IMR-90 (cell line): ENCODE measurements around the gene VILL. TPM values are rescaled to one million over a fixed set of nuclear protein-coding genes. Genes with fewer than 3 reads are reported as not detected.

Experiments
- ATAC-seq: fragments of 200-7000 bp; cut with Tn5 transposase; 2 replicates; pipeline ENCODE4 v1.9.1; 2020; ENCODE audit warnings: low read depth, mild to moderate bottlenecking, moderate library complexity
- BruUV-seq: library from RNA; stranded (reverse); fragments of 400-500 nt; replicated peaks from 2 replicates; lab custom pipeline; 2021; lab: Mats Ljungman, UMichigan
- CTCF ChIA-PET: fragments of 300-600 bp; formaldehyde crosslinking; extraction: SDS; loops from one replicate; lab custom pipeline; 2021; ENCODE audit warnings: antibody characterized with exemption; lab: Yijun Ruan, JAX
- POLR2A ChIA-PET: fragments of 300-600 bp; sonication (Branson Sonifier 250); formaldehyde crosslinking; loops from one replicate; lab custom pipeline; 2022; ENCODE audit warnings: antibody characterized with exemption; ENCODE audit not compliant: unreplicated experiment; lab: Charles Lee
- DNase-seq: peaks from one replicate; pipeline ENCODE4 v3.0.0; 2013
- H2AFZ ChIP-seq: replicated peaks from 2 replicates; pipeline ENCODE3; 2013; ENCODE audit warnings: low read length, mild to moderate bottlenecking; ENCODE audit not compliant: poor library complexity
- H2AK5ac ChIP-seq: 2 replicates; pipeline ENCODE4 v1.6.1; 2013; ENCODE audit warnings: low read depth, low read length, inconsistent platforms
- H2AK9ac ChIP-seq: replicated peaks from 2 replicates; pipeline ENCODE3; 2013; ENCODE audit warnings: mild to moderate bottlenecking, low read depth, low read length, moderate library complexity; ENCODE audit not compliant: poor library complexity
- H2BK120ac ChIP-seq: 2 replicates; pipeline ENCODE4 v1.6.1; 2013; ENCODE audit warnings: low read depth, low read length, inconsistent platforms
- H2BK15ac ChIP-seq: 3 replicates; pipeline ENCODE4 v1.6.1; 2013; ENCODE audit warnings: low read depth, low read length, inconsistent platforms
- H2BK20ac ChIP-seq: 2 replicates; pipeline ENCODE4 v1.6.1; 2013; ENCODE audit warnings: low read depth, mild to moderate bottlenecking, inconsistent platforms, low read length, moderate library complexity
- H2BK5ac ChIP-seq: 2 replicates; pipeline ENCODE4 v1.6.1; 2013; ENCODE audit warnings: mild to moderate bottlenecking, low read depth, low read length, inconsistent platforms; ENCODE audit not compliant: poor library complexity, severe bottlenecking
- H3K14ac ChIP-seq: replicated peaks from 2 replicates; pipeline ENCODE4 v1.6.1; 2013; ENCODE audit warnings: low read depth, low read length, inconsistent platforms
- H3K18ac ChIP-seq: 2 replicates; pipeline ENCODE4 v1.6.1; 2013; ENCODE audit warnings: low read depth, low read length, control low read depth
- H3K23ac ChIP-seq: 2 replicates; pipeline ENCODE4 v1.6.1; 2013; ENCODE audit warnings: low read depth, low read length, inconsistent platforms
- H3K27ac ChIP-seq: 2 replicates; pipeline ENCODE4 v1.5.1; 2013; ENCODE audit warnings: mild to moderate bottlenecking, control low read depth, low read length; ENCODE audit not compliant: insufficient read depth
- H3K27me3 ChIP-seq: 2 replicates; pipeline ENCODE4 v1.6.1; 2013; ENCODE audit warnings: low read length; ENCODE audit not compliant: control insufficient read depth, insufficient read depth
- H3K36me3 ChIP-seq: 2 replicates; pipeline ENCODE4 v1.6.1; 2013; ENCODE audit warnings: low read length, mixed read lengths; ENCODE audit not compliant: control insufficient read depth, insufficient read depth
- H3K4ac ChIP-seq: 2 replicates; pipeline ENCODE4 v1.6.1; 2013; ENCODE audit warnings: low read depth, low read length, inconsistent platforms
- H3K4me1 ChIP-seq: 2 replicates; pipeline ENCODE4 v1.6.1; 2013; ENCODE audit warnings: low read length, mixed read lengths; ENCODE audit not compliant: control insufficient read depth, insufficient read depth
- H3K4me2 ChIP-seq: 2 replicates; pipeline ENCODE4 v1.6.1; 2013; ENCODE audit warnings: low read depth, mild to moderate bottlenecking, control low read depth, low read length, moderate library complexity
- H3K4me3 ChIP-seq: 2 replicates; pipeline ENCODE4 v1.5.1; 2013; ENCODE audit warnings: low read depth, mild to moderate bottlenecking, control low read depth, low read length, moderate library complexity; ENCODE audit not compliant: insufficient read depth
- H3K56ac ChIP-seq: 2 replicates; pipeline ENCODE4 v1.6.1; 2013; ENCODE audit warnings: low read length, inconsistent platforms; ENCODE audit not compliant: insufficient read depth; ENCODE audit errors: extremely low read depth
- H3K79me1 ChIP-seq, 2 experiments: 2 replicates each; pipeline ENCODE4 v1.6.1; 2013; ENCODE audit warnings: low read length in 2 of 2, inconsistent platforms in 1 of 2, low read depth in 1 of 2
- H3K9ac ChIP-seq: 2 replicates; pipeline ENCODE4 v1.6.1; 2013; ENCODE audit warnings: low read depth, low read length, control low read depth
- H3K9me1 ChIP-seq: 2 replicates; pipeline ENCODE4 v1.6.1; 2013; ENCODE audit warnings: low read length, inconsistent platforms; ENCODE audit not compliant: insufficient read depth
- H3K9me3 ChIP-seq: 2 replicates; pipeline ENCODE4 v1.6.1; 2013; ENCODE audit warnings: low read length; ENCODE audit not compliant: control insufficient read depth, insufficient read depth
- H4K20me1 ChIP-seq: 2 replicates; pipeline ENCODE4 v1.6.1; 2013; ENCODE audit warnings: low read length, inconsistent platforms; ENCODE audit not compliant: insufficient read depth
- H4K5ac ChIP-seq: 2 replicates; pipeline ENCODE4 v1.6.1; 2013; ENCODE audit warnings: mild to moderate bottlenecking, low read depth, low read length, control low read depth
- H4K8ac ChIP-seq, 2 experiments: 2 replicates each; pipeline ENCODE4 v1.6.1; 2013; ENCODE audit warnings: low read depth in 2 of 2, low read length in 2 of 2, control low read depth in 1 of 2, inconsistent platforms in 1 of 2
- H4K91ac ChIP-seq: 2 replicates; pipeline ENCODE4 v1.6.1; 2013; ENCODE audit warnings: low read depth, low read length, inconsistent platforms; ENCODE audit not compliant: insufficient read depth
- BHLHE40 ChIP-seq: fragments of 150-350 bp; IDR thresholded peaks from 2 replicates; pipeline ENCODE4 v1.6.1; 2016; ENCODE audit warnings: mild to moderate bottlenecking, low read depth, low read length
- CEBPB ChIP-seq: IDR thresholded peaks from 2 replicates; pipeline ENCODE4 v1.6.1; 2012; ENCODE audit warnings: low read depth, low read length, improper control_type of control experiment
- CHD1 ChIP-seq: IDR thresholded peaks from 2 replicates; pipeline ENCODE4 v1.6.1; 2012; ENCODE audit warnings: low read depth, low read length, improper control_type of control experiment
- CTCF ChIP-seq: conservative IDR thresholded peaks from 2 replicates; pipeline ENCODE4 v1.5.1; 2012; ENCODE audit warnings: mild to moderate bottlenecking, low read depth, low read length, improper control_type of control experiment
- ELK1 ChIP-seq: fragments of 150-350 bp; IDR thresholded peaks from 2 replicates; pipeline ENCODE4 v1.6.1; 2016; ENCODE audit warnings: low read depth, mild to moderate bottlenecking, low read length, moderate library complexity, borderline replicate concordance
- FOS ChIP-seq: fragments of 150-350 bp; IDR thresholded peaks from 2 replicates; pipeline ENCODE4 v1.6.1; 2016; ENCODE audit warnings: low read depth, low read length
- MAFK ChIP-seq: IDR thresholded peaks from 2 replicates; pipeline ENCODE4 v1.6.1; 2012; ENCODE audit warnings: low read depth, low read length, improper control_type of control experiment
- MAZ ChIP-seq: IDR thresholded peaks from 2 replicates; pipeline ENCODE4 v1.6.1; 2012; ENCODE audit warnings: low read depth, mild to moderate bottlenecking, low read length, improper control_type of control experiment, moderate library complexity, borderline replicate concordance
- MXI1 ChIP-seq: IDR thresholded peaks from 2 replicates; pipeline ENCODE4 v1.6.1; 2012; ENCODE audit warnings: low read depth, mild to moderate bottlenecking, low read length, moderate library complexity, borderline replicate concordance
- NFE2L2 ChIP-seq: fragments of 150-350 bp; IDR thresholded peaks from 2 replicates; pipeline ENCODE4 v1.6.1; 2016; ENCODE audit warnings: low read depth, mild to moderate bottlenecking, low read length
- POLR2A ChIP-seq: IDR thresholded peaks from 2 replicates; pipeline ENCODE4 v1.6.1; 2012; ENCODE audit warnings: mild to moderate bottlenecking, low read depth, low read length
- RAD21 ChIP-seq: IDR thresholded peaks from 2 replicates; pipeline ENCODE4 v1.6.1; 2012; ENCODE audit warnings: low read length, improper control_type of control experiment
- RCOR1 ChIP-seq: IDR thresholded peaks from 2 replicates; pipeline ENCODE4 v1.6.1; 2012; ENCODE audit warnings: mild to moderate bottlenecking, low read length, improper control_type of control experiment; ENCODE audit not compliant: insufficient replicate concordance
- RFX5 ChIP-seq: IDR thresholded peaks from 2 replicates; pipeline ENCODE4 v1.8.0; 2012; ENCODE audit warnings: low read depth, mild to moderate bottlenecking, low read length, moderate library complexity
- SMC3 ChIP-seq: fragments of 150-350 bp; IDR thresholded peaks from 2 replicates; pipeline ENCODE4 v1.6.1; 2016; ENCODE audit warnings: low read depth, mild to moderate bottlenecking, antibody characterized with exemption, low read length, moderate library complexity
- USF2 ChIP-seq: fragments of 150-350 bp; IDR thresholded peaks from 2 replicates; pipeline ENCODE4 v1.6.1; 2017; ENCODE audit warnings: mild to moderate bottlenecking, antibody characterized with exemption, low read length, low read depth
- WGBS, 2 experiments: methylation state at CpG; one replicate each; pipeline versions ENCODE4 v1.1.5 to v1.1.7; 2013; ENCODE audit warnings: missing lambda C conversion rate in 2 of 2; ENCODE audit not compliant: insufficient read length in 1 of 2; ENCODE audit errors: extremely low coverage in 2 of 2; 5-methylcytosine and 5-hydroxymethylcytosine counted together
- dilution Hi-C: fragments of 300-500 bp; cut with HindIII; formaldehyde crosslinking; loops from one replicate; pipeline ENCODE4 v1.14.3; 2018; ENCODE audit warnings: low sequenced_read_pairs; ENCODE audit not compliant: unreplicated experiment
- in situ Hi-C: fragments of 300-500 bp; cut with MboI; formaldehyde crosslinking; loops from 3 replicates; pipeline ENCODE4 v1.14.3; 2019; ENCODE audit warnings: low sequenced_read_pairs, inconsistent platforms, mixed read lengths
- intact Hi-C: fragments of 100-400 bp; cut with micrococcal nuclease; formaldehyde crosslinking; loops from 2 replicates; pipeline ENCODE4 v1.10.0; 2022
- polyA plus RNA-seq, 3 experiments: library from polyadenylated mRNA; depleted of rRNA; stranded (reverse); fragments of >200 nt; gene quantifications; 2 replicates each; pipeline ENCODE4 v1.2.3, GENCODE V29; 2012; ENCODE audit warnings: low replicate concordance in 1 of 3
- total RNA-seq: library from RNA; depleted of rRNA; stranded (reverse); fragments of >200 nt; gene quantifications from 2 replicates; pipeline ENCODE4 v1.2.3, GENCODE V29; 2012

VILL gene
- total and polyA plus RNA-seq, 2 of the 4 experiments (the other 2 are of a cell fraction): 2.3 to 4.7 TPM

- intact Hi-C loops: no loop called here
- CTCF ChIA-PET: no interaction called here
- H3K14ac ChIP-seq: no peak overlapping the region
Observed at GRCh38 chr3:38015485-38015884, 24.9 kb downstream of the VILL start.

More at GRCh38 chr3:38015485-38015884, 24.9 kb downstream of the VILL start:
- ATAC-seq (no peak), DNase-seq (no peak)
- H3K23ac ChIP-seq: no peak overlapping the region
- no peak overlapping the region for H2AFZ ChIP-seq
- no peak for TF ChIP-seq NFE2L2
- no peak for TF ChIP-seq POLR2A
- no peak for TF ChIP-seq RFX5
- no peak for TF ChIP-seq BHLHE40
- no peak for TF ChIP-seq FOS
- no peak for TF ChIP-seq MAZ
- no peak for TF ChIP-seq MAFK
- TF ChIP-seq RCOR1: no peak
- TF ChIP-seq MXI1: no peak
- TF ChIP-seq RAD21: no peak
- TF ChIP-seq CEBPB: no peak
- TF ChIP-seq SMC3: no peak
- no peak for TF ChIP-seq CHD1
- no peak for TF ChIP-seq USF2
- TF ChIP-seq CTCF: no peak
- no peak for TF ChIP-seq ELK1
- no peak overlapping the region for H2AK9ac ChIP-seq
- H2AK5ac ChIP-seq: no peak overlapping the region
- no CpG with 5 or more reads among the region's 3 CpGs for WGBS, 2 experiments
- no peak overlapping the region for H3K27ac ChIP-seq
- H4K91ac ChIP-seq: no peak overlapping the region
- H4K20me1 ChIP-seq: no peaks in the 10 kb centered on the region; the same call in 1 of the 2 replicates
- no peak overlapping the region for H3K18ac ChIP-seq
- no peak overlapping the region for H2BK15ac ChIP-seq
- no peak overlapping the region for H3K4me2 ChIP-seq
- peaks cover 4% of the 10 kb centered on the region; the same call in 1 of the 2 replicates for H3K9me3 ChIP-seq
- H3K9me1 ChIP-seq: 0 out of 2 replicates have a peak, but pooled peaks cover 4% of the 10 kb centered on the region
- dilution Hi-C loops (no loop called here), in situ Hi-C loops (no loop called here)
- H2BK5ac ChIP-seq: no peak overlapping the region
- H3K79me1 ChIP-seq: no peaks in the 10 kb centered on the region
- no peak overlapping the region for H2BK120ac ChIP-seq
- H4K5ac ChIP-seq: no peak overlapping the region
- H3K36me3 ChIP-seq: peaks cover 32% of the 10 kb centered on the region
- no peak overlapping the region for H3K4me3 ChIP-seq
- H3K27me3 ChIP-seq: no peaks in the 10 kb centered on the region
- BruUV-seq: no TSS peak
- H3K9ac ChIP-seq: no peak overlapping the region
- H3K56ac ChIP-seq: no peak overlapping the region
- H3K4ac ChIP-seq: no peak overlapping the region
- no peak overlapping the region for H4K8ac ChIP-seq
- H2BK20ac ChIP-seq: no peak overlapping the region
- POLR2A ChIA-PET: no interaction called here
- no peaks in the 10 kb centered on the region for H3K4me1 ChIP-seq
